K562 (cell line): ENCODE data around the gene PM20D2. TPM values are rescaled to one million over a fixed set of nuclear protein-coding genes. Genes with fewer than 3 reads are reported as not detected.

Experiments used
- ATF1 ChIP-seq, 2 experiments: fragments of 450-650 bp in 1 of 2; IDR thresholded peaks; 2 replicates each; pipeline ENCODE4 v1.6.1; 2016; ENCODE audit warnings: missing compliant biosample characterization in 1 of 2, missing genetic modification characterization in 1 of 2
- BCL6 ChIP-seq: fragments of 250-450 bp; sonication (Bioruptor Pico); IDR thresholded peaks from 2 replicates; pipeline ENCODE4 v1.4.0; 2020
- C11orf30 ChIP-seq: fragments of 450-650 bp; IDR thresholded peaks from 2 replicates; pipeline ENCODE4 v1.6.1; 2016; ENCODE audit warnings: low read depth, mild to moderate bottlenecking
- CHD1 ChIP-seq: fragments of 200-600 bp; sonication (generic); IDR thresholded peaks from one replicate; pipeline ENCODE4 v1.6.1; 2012; ENCODE audit warnings: mild to moderate bottlenecking, moderate library complexity, low read length, inconsistent platforms
- CXXC5 ChIP-seq: fragments of 250-450 bp; sonication (Bioruptor Pico); IDR thresholded peaks from 2 replicates; pipeline ENCODE4 v1.8.0; 2022; ENCODE audit warnings: inconsistent platforms, mild to moderate bottlenecking, moderate library complexity
- GABPB1 ChIP-seq: sonication (generic); formaldehyde crosslinking; IDR thresholded peaks from 2 replicates; pipeline ENCODE4 v1.8.0; 2022; ENCODE audit warnings: mild to moderate bottlenecking, missing genetic modification reagents
- JUN ChIP-seq, 2 experiments: sonication (generic) in 1 of 2; formaldehyde crosslinking in 1 of 2; IDR thresholded peaks; 2 replicates each; pipeline versions ENCODE4 v1.6.1 to v1.8.0; 2012 to 2022; ENCODE audit warnings: borderline replicate concordance in 2 of 2, mild to moderate bottlenecking in 2 of 2, improper control_type of control experiment in 1 of 2, low read depth in 1 of 2, low read length in 1 of 2, missing genetic modification reagents in 1 of 2
- MAFF ChIP-seq: IDR thresholded peaks from 2 replicates; pipeline ENCODE4 v1.6.1; 2012; ENCODE audit warnings: low read length, improper control_type of control experiment
- MAFG ChIP-seq: fragments of 450-650 bp; conservative IDR thresholded peaks from 2 replicates; pipeline ENCODE4 v1.6.1; 2016; ENCODE audit warnings: missing genetic modification characterization, missing compliant biosample characterization
- MAFK ChIP-seq: IDR thresholded peaks from 2 replicates; pipeline ENCODE4 v1.6.1; 2011; ENCODE audit warnings: low read length, improper control_type of control experiment
- NFE2L1 ChIP-seq: fragments of 450-650 bp; IDR thresholded peaks from 2 replicates; pipeline ENCODE4 v1.6.1; 2016; ENCODE audit warnings: missing genetic modification characterization, low read depth, mild to moderate bottlenecking, missing compliant biosample characterization, moderate library complexity, borderline replicate concordance
- NONO ChIP-seq, 2 experiments: fragments of 200-400 bp in 1 of 2; fragments of 450-650 bp in 1 of 2; formaldehyde crosslinking in 1 of 2; IDR thresholded peaks; 2 replicates each; pipeline ENCODE4 v1.6.1; 2017; ENCODE audit warnings: low read depth in 2 of 2, mild to moderate bottlenecking in 2 of 2, moderate library complexity in 2 of 2, low read length in 1 of 2
- NR4A1 ChIP-seq, 2 experiments: fragments of 250-450 bp in 1 of 2; fragments of 450-650 bp in 1 of 2; sonication (Bioruptor Pico) in 1 of 2; IDR thresholded peaks; 2 replicates each; pipeline versions ENCODE4 v1.4.0 to v1.6.1; 2016 to 2020; ENCODE audit warnings: mild to moderate bottlenecking in 2 of 2, missing compliant biosample characterization in 1 of 2, missing genetic modification characterization in 1 of 2, moderate library complexity in 1 of 2
- RFX5 ChIP-seq: IDR thresholded peaks from 2 replicates; pipeline ENCODE4 v1.6.1; 2011; ENCODE audit warnings: low read depth, mild to moderate bottlenecking, improper control_type of control experiment, low read length
- STAT5B ChIP-seq: fragments of 250-450 bp; sonication (Bioruptor Pico); IDR thresholded peaks from 2 replicates; pipeline ENCODE4 v1.8.0; 2021; ENCODE audit warnings: mild to moderate bottlenecking, inconsistent platforms
- TBP ChIP-seq: optimal IDR thresholded peaks from 2 replicates; pipeline ENCODE3; 2011; ENCODE audit warnings: low read depth, low read length, improper control_type of control experiment
- U2AF1 ChIP-seq: fragments of 200-400 bp; formaldehyde crosslinking; optimal IDR thresholded peaks from 2 replicates; pipeline ENCODE3; 2017; ENCODE audit warnings: mild to moderate bottlenecking, low read depth, low read length, moderate library complexity
- ZBTB33 ChIP-seq: sonication (generic); formaldehyde crosslinking; IDR thresholded peaks from 2 replicates; pipeline ENCODE4 v1.8.1; 2023; ENCODE audit warnings: mild to moderate bottlenecking, missing genetic modification reagents
- ZC3H4 ChIP-seq: sonication (generic); formaldehyde crosslinking; IDR thresholded peaks from 2 replicates; pipeline ENCODE4 v1.9.0; 2021; ENCODE audit warnings: missing genetic modification reagents, borderline replicate concordance
- ZNF316 ChIP-seq: fragments of 450-650 bp; IDR thresholded peaks from 2 replicates; pipeline ENCODE4 v1.6.1; 2016
- ZNF717 ChIP-seq: fragments of 250-450 bp; sonication (Bioruptor Pico); IDR thresholded peaks from 2 replicates; pipeline ENCODE4 v1.5.0; 2021
- polyA plus RNA-seq, 8 experiments: library from polyadenylated mRNA; depleted of rRNA in 4 of 8; stranded (reverse) in 5 of 8; unstranded in 3 of 8; fragments of >200 nt; fragmentation: Nextera tagmentation in 2 of 8; fragmentation: Illumina TruSeq in 1 of 8; extraction: Ambion mirVana in 2 of 8; extraction: Trizol in 1 of 8; gene quantifications; 2 replicates each; pipeline versions ENCODE4 v1.2.1 to v1.2.3, GENCODE V29; 2011 to 2014; ENCODE audit warnings: inconsistent platforms in 1 of 8, missing spikeins in 1 of 8
- total RNA-seq, 7 experiments: library from RNA; depleted of rRNA in 6 of 7; stranded (reverse); fragments of >200 nt in 6 of 7; fragmentation: Illumina TruSeq in 2 of 7; extraction: Trizol in 2 of 7; gene quantifications; 2 replicates each; pipeline versions ENCODE4 v1.2.1 to v1.2.3, GENCODE V29; 2011 to 2021; ENCODE audit warnings: low replicate concordance in 1 of 7
- TF ChIP-seq, protein P1 (sequence below): fragments of 250-450 bp; sonication (Bioruptor Pico); IDR thresholded peaks from 2 replicates; pipeline ENCODE4 v1.8.0; 2021; ENCODE audit warnings: moderate library complexity, mild to moderate bottlenecking, inconsistent platforms
- TF ChIP-seq, protein P2 (sequence below): fragments of 450-650 bp; IDR thresholded peaks from 2 replicates; pipeline ENCODE4 v1.6.1; 2016; ENCODE audit warnings: borderline replicate concordance

PM20D2 gene
- total and polyA plus RNA-seq, 9 of the 15 experiments (the other 6 are each of a cell fraction or from before 2014, with no cell fraction given), result 0.30 to 2.6 (median 1.00) TPM

GRCh38 chr6:89121934-89122333 is 23.9 kb upstream of the PM20D2 start (continued):
- TF ChIP-seq RFX5 (no peak), C11orf30 (peak; percentile 83), BCL6 (CRISPR knock-in tag) (no peak), MAFG (peak; percentile 82), CHD1 (no peak), ZC3H4 (CRISPR knock-in tag) (no peak), NFE2L1 (no peak), NONO (IDR thresholded peaks at IDR 0.05; ENCODE audit: low read depth in 2 of 2, low read length in 1 of 2) (no peak), ATF1 (CRISPR knock-in tag; IDR thresholded peaks at IDR 0.05) (no peak), ATF1 (tag; IDR thresholded peaks at IDR 0.05) (no peak), ZNF316 (peak; percentile 93), ZBTB33 (CRISPR knock-in tag) (no peak), JUN (IDR thresholded peaks at IDR 0.05; ENCODE audit: borderline replicate concordance, low read depth, low read length) (no peak), JUN (CRISPR knock-in tag; IDR thresholded peaks at IDR 0.05; ENCODE audit: borderline replicate concordance) (no peak), NR4A1 (CRISPR knock-in tag; IDR thresholded peaks at IDR 0.05) (no peak), NR4A1 (tag; IDR thresholded peaks at IDR 0.05) (no peak), MAFF (peak; percentile 88), TBP (no peak), MAFK (peak; percentile 86), STAT5B (CRISPR knock-in tag) (no peak), GABPB1 (no peak), CXXC5 (CRISPR knock-in tag) (no peak), U2AF1 (no peak), ZNF717 (CRISPR knock-in tag) (no peak)
- TF ChIP-seq, protein P1, sequence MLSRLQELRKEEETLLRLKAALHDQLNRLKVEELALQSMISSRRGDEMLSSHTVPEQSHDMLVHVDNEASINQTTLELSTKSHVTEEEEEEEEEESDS (CRISPR knock-in tag), result no peak
- TF ChIP-seq, protein P2, sequence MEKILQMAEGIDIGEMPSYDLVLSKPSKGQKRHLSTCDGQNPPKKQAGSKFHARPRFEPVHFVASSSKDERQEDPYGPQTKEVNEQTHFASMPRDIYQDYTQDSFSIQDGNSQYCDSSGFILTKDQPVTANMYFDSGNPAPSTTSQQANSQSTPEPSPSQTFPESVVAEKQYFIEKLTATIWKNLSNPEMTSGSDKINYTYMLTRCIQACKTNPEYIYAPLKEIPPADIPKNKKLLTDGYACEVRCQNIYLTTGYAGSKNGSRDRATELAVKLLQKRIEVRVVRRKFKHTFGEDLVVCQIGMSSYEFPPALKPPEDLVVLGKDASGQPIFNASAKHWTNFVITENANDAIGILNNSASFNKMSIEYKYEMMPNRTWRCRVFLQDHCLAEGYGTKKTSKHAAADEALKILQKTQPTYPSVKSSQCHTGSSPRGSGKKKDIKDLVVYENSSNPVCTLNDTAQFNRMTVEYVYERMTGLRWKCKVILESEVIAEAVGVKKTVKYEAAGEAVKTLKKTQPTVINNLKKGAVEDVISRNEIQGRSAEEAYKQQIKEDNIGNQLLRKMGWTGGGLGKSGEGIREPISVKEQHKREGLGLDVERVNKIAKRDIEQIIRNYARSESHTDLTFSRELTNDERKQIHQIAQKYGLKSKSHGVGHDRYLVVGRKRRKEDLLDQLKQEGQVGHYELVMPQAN, result no peak
